ENCODE results near the gene WDFY4.

GRCh38 chr10:49001402-49001801, 316.7 kb downstream of the WDFY4 start:
- TF ChIP-seq EZH2phosphoT487 (IDR thresholded peaks at IDR 0.05; ENCODE audit: insufficient read depth, low read depth): no peak
- no peak for TF ChIP-seq EZH2 (IDR thresholded peaks at IDR 0.05; ENCODE audit: insufficient read depth, poor library complexity, severe bottlenecking)
